Adrenal gland (tissue), 12 donors: ENCODE results near the gene DMD. TPM values are rescaled to one million over a fixed set of nuclear protein-coding genes. Genes with fewer than 3 reads are reported as not detected.

Source experiments
- DNase-seq, 7 donors: peaks; one replicate each; pipeline ENCODE4 v3.0.0-alpha.2; 2019 to 2020
- H3K27ac ChIP-seq, 5 donors: fragments of 200-600 bp; sonication (generic) in 4 of 5; 1 replicate in 3 of 5; 2 replicates in 2 of 5; pipeline versions ENCODE4 v1.5.1 to v1.8.0; 2016 to 2020; ENCODE audit warnings: mild to moderate bottlenecking in 1 of 5
- H3K27me3 ChIP-seq: fragments of 200-600 bp; 2 replicates; pipeline ENCODE4 v1.8.0; 2021
- H3K36me3 ChIP-seq, 2 donors: fragments of 200-600 bp; replicated peaks in 1 of 2; 1 replicate in 1 of 2; 2 replicates in 1 of 2; pipeline versions ENCODE4 v1.5.1 to v1.8.0; 2018 to 2022
- H3K4me1 ChIP-seq, 2 donors: fragments of 200-600 bp; replicated peaks in 1 of 2; 1 replicate in 1 of 2; 2 replicates in 1 of 2; pipeline versions ENCODE4 v1.5.1 to v1.8.0; 2018 to 2021
- H3K4me3 ChIP-seq, 4 donors: fragments of 200-600 bp; sonication (generic) in 3 of 4; one replicate each; pipeline ENCODE4 v1.5.1; 2016 to 2018
- H3K9me3 ChIP-seq, 3 donors: fragments of 200-600 bp; sonication (generic) in 1 of 3; replicated peaks in 1 of 3; 1 replicate in 2 of 3; 2 replicates in 1 of 3; pipeline versions ENCODE4 v1.5.1 to v1.8.0; 2016 to 2021
- POLR2A ChIP-seq, 2 donors: fragments of 450-650 bp; IDR thresholded peaks; one replicate each; pipeline ENCODE4 v1.6.1; 2017; ENCODE audit warnings: antibody characterized with exemption in 2 of 2, mild to moderate bottlenecking in 2 of 2, moderate library complexity in 1 of 2
- WGBS, 4 donors: extraction: QIAGEN DNeasy Blood & Tissue Kit in 2 of 4; methylation state at CpG; one replicate each; pipeline versions ENCODE4 v1.1.5 to v1.1.7; 2013 to 2017; 5-methylcytosine and 5-hydroxymethylcytosine counted together
- intact Hi-C, 2 donors: fragments of 100-400 bp; cut with DNase I; formaldehyde crosslinking; loops; one replicate each; pipeline versions ENCODE4 v1.14.1 to v1.15.0; 2022 to 2023
- polyA plus RNA-seq, 3 donors: library from polyadenylated mRNA; stranded (reverse); fragments of 200-250 nt in 2 of 3; fragments of 350-450 nt in 1 of 3; fragmentation: Illumina TruSeq in 1 of 3; extraction: RNeasy Lipid Tissue Mini Kit (QIAGEN cat#74804) in 1 of 3; gene quantifications; one replicate each; pipeline ENCODE4 v1.2.3, GENCODE V29; 2013 to 2014
- total RNA-seq, 9 donors: library from RNA; depleted of rRNA in 4 of 9; stranded (reverse); fragments of >200 nt in 4 of 9; fragments of 120-200 nt in 1 of 9; fragmentation: NEBNext Ultra II Directional in 1 of 9; extraction: Animal tissue kit (Norgen Biotek cat#: 25700) in 1 of 9; gene quantifications; one replicate each; pipeline versions ENCODE4 v1.1.0 to v1.2.4, GENCODE V29; 2013 to 2023
- TF ChIP-seq, protein P1 (sequence below), 6 experiments: fragments of 450-650 bp in 4 of 6; fragments of 200-600 bp in 2 of 6; sonication (generic) in 1 of 6; IDR thresholded peaks; 1 replicate in 5 of 6; 2 replicates in 1 of 6; pipeline versions ENCODE4 v1.5.1 to v1.8.0; 2016 to 2021; ENCODE audit warnings: antibody characterized with exemption in 6 of 6, mild to moderate bottlenecking in 2 of 6, moderate library complexity in 1 of 6
- donor health status: healthy with polysubstance abuse.
- donor health status: Bipolar disorder and iron deficiency.
- donor health status: DM: yes; HTN: yes; CAD: no.
- donor health status: DM: no; HTN: no; CAD: no.
- donor health status: DM: no; HTN: no; CAD: no.
- donor health status: DM: yes; HTN: yes; CAD: no.

DMD gene
- total and polyA plus RNA-seq, 12 donors: 14.6 to 89.7 (median 36.2) TPM

DNA sequence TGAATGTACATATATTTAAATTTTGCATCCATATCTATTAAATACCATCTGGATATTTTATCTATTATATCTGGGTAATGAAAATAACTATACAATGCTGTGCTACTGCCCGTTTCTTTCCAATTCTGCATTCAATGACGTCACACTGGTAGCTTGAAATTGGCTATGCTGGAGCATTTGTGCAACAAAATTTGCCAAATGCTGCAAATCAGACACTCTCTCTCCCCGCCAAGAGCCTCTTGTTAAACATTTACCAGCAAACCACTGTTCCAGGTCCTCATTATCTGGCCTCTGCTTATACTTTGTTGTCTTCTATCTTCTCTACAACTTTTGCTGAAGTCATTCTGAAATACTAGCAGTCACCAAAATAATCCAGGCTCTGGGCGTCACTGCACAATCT, 1201.1 kb downstream of the DMD start:
- intact Hi-C loops: no loop called here
- DNase-seq: no peak
- WGBS, 4 donors: 63 to 90% (median 81%) methylated on average over 4 of the region's 4 CpGs
- Histone ChIP-seq H3K36me3 (no peaks in the 10 kb centered on the region), H3K27ac (no peak overlapping the region), H3K4me1 (no peaks in the 10 kb centered on the region), H3K9me3 (no peaks in the 10 kb centered on the region), H3K27me3 (no peaks in the 10 kb centered on the region), H3K4me3 (no peak overlapping the region)
- TF ChIP-seq, protein P1, sequence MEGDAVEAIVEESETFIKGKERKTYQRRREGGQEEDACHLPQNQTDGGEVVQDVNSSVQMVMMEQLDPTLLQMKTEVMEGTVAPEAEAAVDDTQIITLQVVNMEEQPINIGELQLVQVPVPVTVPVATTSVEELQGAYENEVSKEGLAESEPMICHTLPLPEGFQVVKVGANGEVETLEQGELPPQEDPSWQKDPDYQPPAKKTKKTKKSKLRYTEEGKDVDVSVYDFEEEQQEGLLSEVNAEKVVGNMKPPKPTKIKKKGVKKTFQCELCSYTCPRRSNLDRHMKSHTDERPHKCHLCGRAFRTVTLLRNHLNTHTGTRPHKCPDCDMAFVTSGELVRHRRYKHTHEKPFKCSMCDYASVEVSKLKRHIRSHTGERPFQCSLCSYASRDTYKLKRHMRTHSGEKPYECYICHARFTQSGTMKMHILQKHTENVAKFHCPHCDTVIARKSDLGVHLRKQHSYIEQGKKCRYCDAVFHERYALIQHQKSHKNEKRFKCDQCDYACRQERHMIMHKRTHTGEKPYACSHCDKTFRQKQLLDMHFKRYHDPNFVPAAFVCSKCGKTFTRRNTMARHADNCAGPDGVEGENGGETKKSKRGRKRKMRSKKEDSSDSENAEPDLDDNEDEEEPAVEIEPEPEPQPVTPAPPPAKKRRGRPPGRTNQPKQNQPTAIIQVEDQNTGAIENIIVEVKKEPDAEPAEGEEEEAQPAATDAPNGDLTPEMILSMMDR (IDR thresholded peaks at IDR 0.05): no peak
- TF ChIP-seq POLR2A (IDR thresholded peaks at IDR 0.05): no peak

DNA sequence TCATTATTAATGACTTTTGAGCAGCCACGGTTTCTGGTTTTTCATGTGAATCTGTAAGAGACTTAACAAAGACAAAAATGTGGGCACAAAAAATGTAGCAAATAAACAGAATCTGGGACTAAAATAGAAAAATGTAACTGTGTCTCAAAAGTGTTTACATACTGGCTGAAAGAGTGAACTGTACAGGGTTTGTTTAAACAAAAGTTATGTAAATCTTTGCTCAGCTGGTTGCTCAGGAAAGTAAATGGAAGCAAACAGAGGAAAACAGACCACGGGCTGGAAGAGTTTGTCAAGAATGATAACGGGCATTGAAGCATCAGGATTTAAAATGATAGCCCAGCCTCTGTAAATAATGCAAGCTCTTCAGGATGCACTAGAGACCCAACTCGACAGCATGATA, 1217.7 kb downstream of the DMD start:
- no peak for DNase-seq
- WGBS, 4 donors: 49 to 63% (median 54%) methylated on average over 4 of the region's 4 CpGs
- intact Hi-C loops: no loop called here

DNA sequence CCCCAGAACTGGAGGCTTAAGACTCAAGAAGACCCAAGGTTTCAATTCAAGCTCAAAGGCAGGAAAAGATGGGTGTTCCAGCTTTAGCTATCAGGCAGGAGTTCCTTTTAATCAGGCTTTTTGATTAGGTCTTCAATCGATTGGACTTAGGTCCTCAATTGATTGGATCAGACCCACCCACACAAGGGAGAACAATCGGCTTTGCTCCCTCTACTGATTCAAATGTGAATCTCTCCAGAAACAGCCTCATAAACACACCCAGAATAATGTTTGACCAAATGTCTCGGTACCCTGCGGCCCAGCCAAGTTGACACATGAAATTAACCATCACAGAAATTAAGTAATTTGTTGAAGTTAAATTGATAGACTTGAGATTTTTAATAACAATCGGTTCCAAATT, 1222.4 kb downstream of the DMD start:
- Histone ChIP-seq H3K27me3 (no peaks in the 10 kb centered on the region), H3K4me3 (no peak overlapping the region), H3K36me3 (no peaks in the 10 kb centered on the region), H3K27ac (no peak overlapping the region), H3K9me3 (no peaks in the 10 kb centered on the region), H3K4me1 (no peaks in the 10 kb centered on the region)
- no peak for TF ChIP-seq POLR2A (IDR thresholded peaks at IDR 0.05)
- TF ChIP-seq, protein P1 (IDR thresholded peaks at IDR 0.05): no peak
- WGBS, 4 donors: 76 to 91% (median 89%) methylated on average over 5 of the region's 5 CpGs
- intact Hi-C loops: no loop called here
- DNase-seq: no peak

More for the DNA sequence above, 1217.7 kb downstream of the DMD start:
- no peaks in the 10 kb centered on the region for H3K27me3 ChIP-seq
- no peak for TF ChIP-seq POLR2A (IDR thresholded peaks at IDR 0.05)
- TF ChIP-seq, protein P1 (IDR thresholded peaks at IDR 0.05): no peak
- no peaks in the 10 kb centered on the region for H3K9me3 ChIP-seq
- no peak overlapping the region for H3K27ac ChIP-seq
- no peaks in the 10 kb centered on the region for H3K36me3 ChIP-seq
- H3K4me3 ChIP-seq: no peak overlapping the region
- H3K4me1 ChIP-seq: no peaks in the 10 kb centered on the region

DNA sequence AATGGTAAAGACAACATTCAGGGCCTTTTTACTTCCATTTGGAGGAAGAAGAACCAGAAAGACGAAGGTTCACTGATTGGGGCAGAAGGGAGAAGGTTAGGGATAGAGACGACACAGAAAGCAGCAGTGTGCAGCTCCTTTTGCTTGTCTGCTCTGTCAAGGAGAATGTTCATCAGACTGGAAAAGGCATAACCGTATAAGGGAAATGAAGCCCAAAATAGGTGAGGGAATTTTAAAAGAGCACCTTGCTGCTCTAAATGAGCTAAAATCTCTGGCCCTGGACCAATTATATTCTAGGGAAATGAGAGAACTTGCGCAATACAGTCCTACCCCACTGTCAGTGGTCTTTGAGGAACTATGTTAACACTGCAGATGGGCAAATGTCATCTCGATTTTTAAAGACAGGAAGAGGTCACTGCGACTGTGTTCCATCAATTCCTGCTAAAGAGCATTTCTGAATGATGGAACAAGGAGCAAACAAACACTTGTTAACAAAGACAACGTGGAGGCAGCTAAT, 1229.7 kb downstream of the DMD start:
- intact Hi-C loops: no loop called here
- WGBS, 4 donors: 54 to 74% (median 65%) methylated on average over 7 of the region's 7 CpGs
- no peak overlapping the region for H3K4me3 ChIP-seq
- no peaks in the 10 kb centered on the region for H3K4me1 ChIP-seq
- H3K27ac ChIP-seq: no peak overlapping the region
- no peaks in the 10 kb centered on the region for H3K9me3 ChIP-seq
- DNase-seq: no peak
- no peaks in the 10 kb centered on the region for H3K36me3 ChIP-seq
- TF ChIP-seq POLR2A (IDR thresholded peaks at IDR 0.05): no peak
- TF ChIP-seq, protein P1 (IDR thresholded peaks at IDR 0.05): no peak
- no peaks in the 10 kb centered on the region for H3K27me3 ChIP-seq
